ENCODE results near the gene DEUP1. TPM values are rescaled to one million over a fixed set of nuclear protein-coding genes. Genes with fewer than 3 reads are reported as not detected.
"Not testable (repeated sequence)": the region's sequence is repeated elsewhere in the genome, so short reads cannot be mapped to it uniquely, and the experiment has no call there.

DEUP1 gene, protein sequence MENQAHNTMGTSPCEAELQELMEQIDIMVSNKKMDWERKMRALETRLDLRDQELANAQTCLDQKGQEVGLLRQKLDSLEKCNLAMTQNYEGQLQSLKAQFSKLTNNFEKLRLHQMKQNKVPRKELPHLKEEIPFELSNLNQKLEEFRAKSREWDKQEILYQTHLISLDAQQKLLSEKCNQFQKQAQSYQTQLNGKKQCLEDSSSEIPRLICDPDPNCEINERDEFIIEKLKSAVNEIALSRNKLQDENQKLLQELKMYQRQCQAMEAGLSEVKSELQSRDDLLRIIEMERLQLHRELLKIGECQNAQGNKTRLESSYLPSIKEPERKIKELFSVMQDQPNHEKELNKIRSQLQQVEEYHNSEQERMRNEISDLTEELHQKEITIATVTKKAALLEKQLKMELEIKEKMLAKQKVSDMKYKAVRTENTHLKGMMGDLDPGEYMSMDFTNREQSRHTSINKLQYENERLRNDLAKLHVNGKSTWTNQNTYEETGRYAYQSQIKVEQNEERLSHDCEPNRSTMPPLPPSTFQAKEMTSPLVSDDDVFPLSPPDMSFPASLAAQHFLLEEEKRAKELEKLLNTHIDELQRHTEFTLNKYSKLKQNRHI
- not detected for total RNA-seq

DNA sequence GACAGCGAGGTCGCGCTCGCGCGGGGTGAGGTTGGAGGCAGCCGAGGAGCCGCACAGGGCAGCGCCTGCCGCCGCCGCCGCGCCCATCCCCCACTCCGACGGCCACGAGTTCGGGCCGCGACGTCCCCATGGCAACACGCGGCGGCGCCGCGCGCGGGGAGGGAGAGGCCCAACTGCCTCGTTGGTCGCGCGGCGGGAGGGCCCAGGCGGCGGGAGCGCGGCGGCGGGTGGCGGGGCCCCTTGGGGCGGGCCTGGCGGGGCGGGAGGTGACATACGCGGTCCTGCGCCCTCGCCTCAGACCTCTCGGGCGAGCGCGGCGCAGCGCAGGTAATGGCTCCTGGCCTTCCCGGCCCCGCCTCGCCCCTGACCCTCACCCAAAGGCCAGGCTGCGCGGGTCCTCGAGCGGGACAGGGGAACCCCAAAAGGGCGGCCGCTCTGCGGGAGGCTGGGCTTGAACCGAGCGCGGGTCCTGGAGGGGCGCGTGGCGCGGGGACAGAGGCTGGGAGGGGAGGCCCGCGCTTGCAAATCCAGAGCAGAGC is at the start of gene DEUP1:
DEUP1 (plus strand) TSS at position 297 of the 539 bp plus-strand sequence. CDS start 1,518 bp downstream, outside the sequence.
- H3K27me3 ChIP-seq (ENCODE audit: insufficient read depth, low read length), result peaks cover 36% of the 10 kb centered on the region
- no peaks in the 10 kb centered on the region for H3K4me1 ChIP-seq (ENCODE audit: insufficient read depth, low read length)
- no peaks in the 10 kb centered on the region for H3K9me3 ChIP-seq (ENCODE audit: low read depth, low read length)

GRCh38 chr11:93285430-93285829 is 45.1 kb upstream of the DEUP1 start:
- no peak overlapping the region for H3K4me3 ChIP-seq (ENCODE audit: low read length)
- no peaks in the 10 kb centered on the region for H3K9me3 ChIP-seq (ENCODE audit: low read depth, low read length)
- no peaks in the 10 kb centered on the region for H3K4me1 ChIP-seq (ENCODE audit: insufficient read depth, low read length)
- H3K27me3 ChIP-seq (ENCODE audit: insufficient read depth, low read length), result no peaks in the 10 kb centered on the region

More for the DNA sequence above, at the start of gene DEUP1:
- H3K4me3 ChIP-seq (ENCODE audit: low read length), result no peak within 1 kb of the TSS

DNA sequence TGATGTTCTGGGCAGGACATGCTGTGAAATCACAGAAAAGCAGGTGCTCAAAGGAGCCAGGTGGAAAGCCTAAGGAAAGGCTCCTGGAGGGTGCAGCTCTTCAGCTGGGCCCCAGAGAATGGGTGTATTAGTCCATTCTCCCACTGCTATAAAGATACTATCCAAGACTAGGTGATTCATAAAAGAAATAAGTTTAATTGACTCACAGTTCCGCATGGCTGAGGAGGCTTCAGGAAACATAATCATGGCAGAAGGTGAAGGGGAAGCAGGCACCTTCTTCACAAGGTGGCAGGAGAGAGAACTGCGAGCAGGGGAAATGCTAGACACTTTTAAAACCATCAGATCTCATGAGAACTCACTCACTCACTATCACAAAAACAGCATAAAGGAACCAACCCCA is 43.1 kb upstream of the DEUP1 start:
- Histone ChIP-seq H3K4me3 (ENCODE audit: low read length) (no peak overlapping the region), H3K9me3 (ENCODE audit: low read depth, low read length) (no peaks in the 10 kb centered on the region), H3K4me1 (ENCODE audit: insufficient read depth, low read length) (no peaks in the 10 kb centered on the region), H3K27me3 (ENCODE audit: insufficient read depth, low read length) (no peaks in the 10 kb centered on the region)

DNA sequence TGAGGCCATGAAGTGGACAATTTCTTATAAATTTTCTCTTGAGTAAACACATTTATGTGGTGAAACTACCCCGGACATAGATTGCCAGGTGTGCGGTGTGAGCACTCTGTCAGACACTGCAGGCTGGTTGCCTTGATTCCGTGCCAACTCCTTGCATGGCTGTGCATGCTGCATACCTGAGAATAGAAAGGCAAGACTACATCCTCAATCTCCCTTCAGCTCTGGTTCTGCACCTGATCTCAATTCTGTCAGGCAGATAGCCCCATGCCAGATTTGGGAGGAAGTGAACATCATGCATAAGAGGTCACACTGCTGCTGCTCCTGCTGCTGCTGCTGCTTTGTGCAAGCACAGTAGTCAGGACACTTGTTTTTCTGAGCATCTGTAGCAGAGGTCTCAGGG is 42.5 kb upstream of the DEUP1 start:
- Histone ChIP-seq H3K9me3 (ENCODE audit: low read depth, low read length) (no peaks in the 10 kb centered on the region), H3K4me1 (ENCODE audit: insufficient read depth, low read length) (no peaks in the 10 kb centered on the region), H3K4me3 (ENCODE audit: low read length) (no peak overlapping the region), H3K27me3 (ENCODE audit: insufficient read depth, low read length) (no peaks in the 10 kb centered on the region)

GRCh38 chr11:93288767-93289166 is 41.8 kb upstream of the DEUP1 start:
- Histone ChIP-seq H3K27me3 (ENCODE audit: insufficient read depth, low read length) (no peaks in the 10 kb centered on the region), H3K4me3 (ENCODE audit: low read length) (no peak overlapping the region), H3K9me3 (ENCODE audit: low read depth, low read length) (no peaks in the 10 kb centered on the region), H3K4me1 (ENCODE audit: insufficient read depth, low read length) (no peaks in the 10 kb centered on the region)

DNA sequence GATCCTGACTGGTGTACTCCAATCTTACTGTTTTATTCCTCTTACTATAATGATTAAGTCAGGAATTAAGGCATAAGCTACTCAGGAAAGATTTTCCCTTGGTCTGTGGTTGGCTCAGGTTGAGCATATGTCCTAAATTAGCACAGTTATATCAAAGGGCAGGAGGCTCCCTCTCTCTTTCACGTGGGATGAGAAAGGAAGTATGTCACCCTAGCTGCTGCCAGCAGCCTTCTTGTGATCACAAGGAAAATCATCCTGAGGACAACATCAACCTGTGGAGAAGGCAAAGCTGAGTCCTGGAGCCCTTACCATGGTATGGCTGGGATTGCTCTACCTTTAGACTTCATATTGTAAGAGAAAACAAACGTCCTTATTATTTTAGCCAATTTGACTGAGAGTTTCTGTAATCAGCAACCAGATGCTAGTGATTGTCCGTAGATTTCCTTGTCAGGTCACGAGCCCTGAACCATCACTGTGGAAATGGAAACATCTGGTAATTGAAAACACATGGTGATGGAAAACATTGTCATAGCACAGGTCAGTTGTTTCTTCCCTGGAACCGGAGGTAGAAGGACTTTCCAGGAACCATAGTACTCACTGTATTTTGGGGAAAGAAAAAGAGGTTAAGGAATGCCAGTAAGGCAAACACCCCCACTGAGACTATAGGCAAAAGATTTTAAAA is 40.6 kb upstream of the DEUP1 start:
- Histone ChIP-seq H3K9me3 (ENCODE audit: low read depth, low read length) (no peaks in the 10 kb centered on the region), H3K4me3 (ENCODE audit: low read length) (no peak overlapping the region), H3K27me3 (ENCODE audit: insufficient read depth, low read length) (no peaks in the 10 kb centered on the region), H3K4me1 (ENCODE audit: insufficient read depth, low read length) (no peaks in the 10 kb centered on the region)

DNA sequence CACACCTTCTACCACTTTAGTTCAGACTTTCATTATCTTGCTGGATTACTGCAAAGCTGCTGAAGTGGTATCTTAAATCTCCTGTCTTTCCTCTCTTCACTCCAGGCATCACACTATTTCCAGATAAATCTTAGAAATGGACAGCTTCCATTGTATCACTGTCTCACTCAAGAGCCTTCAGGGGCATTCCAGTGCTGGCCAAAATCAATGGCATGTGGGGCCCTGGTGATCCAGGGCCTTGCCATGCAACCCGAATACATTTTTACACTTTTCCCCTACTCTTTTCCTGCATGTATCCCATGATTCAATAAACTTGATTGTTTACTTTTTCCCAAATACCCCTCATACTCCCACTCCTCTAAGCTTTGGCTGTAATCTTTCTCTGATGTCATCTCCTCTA is 39.4 kb upstream of the DEUP1 start:
- no peaks in the 10 kb centered on the region for H3K27me3 ChIP-seq (ENCODE audit: insufficient read depth, low read length)
- H3K9me3 ChIP-seq (ENCODE audit: low read depth, low read length), result no peaks in the 10 kb centered on the region
- H3K4me3 ChIP-seq (ENCODE audit: low read length), result no peak overlapping the region
- H3K4me1 ChIP-seq (ENCODE audit: insufficient read depth, low read length), result no peaks in the 10 kb centered on the region

DNA sequence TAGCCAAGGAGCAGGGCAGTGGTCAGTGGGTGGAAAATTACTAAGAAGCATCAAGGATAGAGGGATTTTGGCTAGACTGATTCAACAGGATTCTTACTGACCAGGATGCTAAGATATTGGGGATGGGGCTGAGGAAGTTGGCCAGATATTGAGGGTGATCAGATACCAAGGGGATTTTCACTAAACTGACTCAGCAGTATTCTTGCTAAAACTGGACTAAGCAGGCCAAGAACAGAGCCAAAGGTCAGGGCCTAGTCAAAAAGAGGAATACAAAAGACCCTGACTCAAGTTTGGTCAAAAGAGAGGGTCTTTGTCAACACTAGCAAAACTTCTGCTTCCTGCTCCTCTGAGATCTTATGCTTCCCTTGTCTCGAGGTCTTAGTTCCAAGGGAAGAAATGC is 38.6 kb upstream of the DEUP1 start:
- Histone ChIP-seq H3K4me1 (ENCODE audit: insufficient read depth, low read length) (no peaks in the 10 kb centered on the region), H3K27me3 (ENCODE audit: insufficient read depth, low read length) (no peaks in the 10 kb centered on the region), H3K9me3 (ENCODE audit: low read depth, low read length) (no peaks in the 10 kb centered on the region), H3K4me3 (ENCODE audit: low read length) (no peak overlapping the region)

- Histone ChIP-seq H3K4me3 (ENCODE audit: low read length) (no peak overlapping the region), H3K27me3 (ENCODE audit: insufficient read depth, low read length) (no peaks in the 10 kb centered on the region), H3K4me1 (ENCODE audit: insufficient read depth, low read length) (no peaks in the 10 kb centered on the region), H3K9me3 (ENCODE audit: low read depth, low read length) (no peaks in the 10 kb centered on the region)
These were observed 34.5 kb upstream of the DEUP1 start for GRCh38 chr11:93295921-93296575.

- no peaks in the 10 kb centered on the region for H3K9me3 ChIP-seq (ENCODE audit: low read depth, low read length)
- no peaks in the 10 kb centered on the region for H3K4me1 ChIP-seq (ENCODE audit: insufficient read depth, low read length)
- H3K4me3 ChIP-seq (ENCODE audit: low read length), result no peak overlapping the region
- no peaks in the 10 kb centered on the region for H3K27me3 ChIP-seq (ENCODE audit: insufficient read depth, low read length)
These were observed 26.9 kb upstream of the DEUP1 start for GRCh38 chr11:93303689-93304088.

- not testable (repeated sequence) for H3K9me3 ChIP-seq (ENCODE audit: low read depth, low read length); H3K27me3 ChIP-seq (ENCODE audit: insufficient read depth, low read length); H3K4me1 ChIP-seq (ENCODE audit: insufficient read depth, low read length); H3K4me3 ChIP-seq (ENCODE audit: low read length)
These were observed 16.1 kb upstream of the DEUP1 start for GRCh38 chr11:93314399-93314798.

GRCh38 chr11:93319224-93319839 is 11.2 kb upstream of the DEUP1 start:
- Histone ChIP-seq H3K9me3 (ENCODE audit: low read depth, low read length) (peaks cover 9% of the 10 kb centered on the region), H3K27me3 (ENCODE audit: insufficient read depth, low read length) (peaks cover under 1% of the 10 kb centered on the region), H3K4me3 (ENCODE audit: low read length) (no peak overlapping the region), H3K4me1 (ENCODE audit: insufficient read depth, low read length) (no peaks in the 10 kb centered on the region)

- peaks cover 6% of the 10 kb centered on the region for H3K27me3 ChIP-seq (ENCODE audit: insufficient read depth, low read length)
- no peak overlapping the region for H3K4me3 ChIP-seq (ENCODE audit: low read length)
- H3K9me3 ChIP-seq (ENCODE audit: low read depth, low read length), result peaks cover 1% of the 10 kb centered on the region
- no peaks in the 10 kb centered on the region for H3K4me1 ChIP-seq (ENCODE audit: insufficient read depth, low read length)
These were observed 10.3 kb upstream of the DEUP1 start for GRCh38 chr11:93320230-93320629.

DNA sequence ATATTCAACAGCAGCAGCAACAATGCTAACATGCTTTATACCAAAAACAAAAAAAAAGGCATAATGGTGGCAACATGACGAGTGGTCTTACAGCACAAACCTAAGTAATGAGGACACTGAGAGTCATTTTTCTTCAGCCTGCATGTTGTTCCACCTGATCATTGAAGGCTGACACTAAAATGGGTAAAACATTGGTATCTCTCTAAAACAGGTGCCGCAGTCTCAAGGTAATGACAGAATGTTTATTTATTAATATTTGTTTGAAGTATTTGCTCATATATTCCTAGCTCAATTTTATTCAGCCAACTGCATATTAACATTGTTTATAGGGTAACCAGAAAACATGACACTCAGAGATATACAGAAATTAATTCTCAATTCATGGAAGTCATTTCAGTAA is 8.3 kb upstream of the DEUP1 start:
- H3K4me3 ChIP-seq (ENCODE audit: low read length), result no peak overlapping the region
- H3K27me3 ChIP-seq (ENCODE audit: insufficient read depth, low read length), result peaks cover 6% of the 10 kb centered on the region
- H3K9me3 ChIP-seq (ENCODE audit: low read depth, low read length), result no peaks in the 10 kb centered on the region
- H3K4me1 ChIP-seq (ENCODE audit: insufficient read depth, low read length), result no peaks in the 10 kb centered on the region

All from mononuclear cell (primary cell).